ENCODE data around the gene SIGLEC1. TPM values are rescaled to one million over a fixed set of nuclear protein-coding genes. Genes with fewer than 3 reads are reported as not detected.

Gene SIGLEC1
- total RNA-seq, 4 donors from 2014 or later: 5.2 to 33.9 (median 13.1) TPM

- Histone ChIP-seq H3K9me3 (no peaks in the 10 kb centered on the region), H3K4me3 (no peak overlapping the region), H3K27ac (no peak overlapping the region), H3K36me3 (peaks cover 0 to 7% (median 0%) of the 10 kb centered on the region in 3 donors), H3K27me3 (peaks cover 0 to 11% of the 10 kb centered on the region in 2 donors), H3K4me1 (peaks cover 0 to 33% (median 0%) of the 10 kb centered on the region in 4 donors)
- 84 to 90% methylated on average over 10 to 15 of the region's 15 CpGs for WGBS, 2 donors
- DNase-seq (ENCODE audit: low spot score in 2 of 2): no peak
- no peak for TF ChIP-seq POLR2A (IDR thresholded peaks at IDR 0.05)
- no peak for TF ChIP-seq EP300 (IDR thresholded peaks at IDR 0.05)
- no peak for TF ChIP-seq CTCF (IDR thresholded peaks at IDR 0.05)
Observed at GRCh38 chr20:3740615-3741301, 28.4 kb upstream of the SIGLEC1 start.

GRCh38 chr20:3739926-3740451, 27.6 kb upstream of the SIGLEC1 start:
- peak overlapping the region in 3 of 4 donors; percentile 7 to 62 (median 33) for H3K27ac ChIP-seq

GRCh38 chr20:3739054-3739925, 26.9 kb upstream of the SIGLEC1 start:
- 60 to 66% methylated on average over 18 to 19 of the region's 19 CpGs for WGBS, 2 donors
- Histone ChIP-seq H3K4me3 (no peak overlapping the region), H3K36me3 (peaks cover 0 to 3% (median 0%) of the 10 kb centered on the region in 3 donors), H3K27me3 (no peaks in the 10 kb centered on the region), H3K4me1 (peaks cover 0 to 36% (median 2%) of the 10 kb centered on the region in 4 donors), H3K27ac (peak overlapping the region in 3 of 4 donors; percentile 7 to 62 (median 33)), H3K9me3 (no peaks in the 10 kb centered on the region)
- no peak for DNase-seq (ENCODE audit: low spot score in 2 of 2)
- TF ChIP-seq EP300 (IDR thresholded peaks at IDR 0.05): no peak
- TF ChIP-seq CTCF (IDR thresholded peaks at IDR 0.05): no peak
- TF ChIP-seq POLR2A (IDR thresholded peaks at IDR 0.05): no peak

More at GRCh38 chr20:3739926-3740451, 27.6 kb upstream of the SIGLEC1 start:
- Histone ChIP-seq H3K9me3 (no peaks in the 10 kb centered on the region), H3K36me3 (peaks cover 0 to 3% (median 0%) of the 10 kb centered on the region in 3 donors), H3K27me3 (peaks cover 0 to 5% of the 10 kb centered on the region in 2 donors), H3K4me1 (peaks cover 0 to 35% (median 0%) of the 10 kb centered on the region in 4 donors), H3K4me3 (no peak overlapping the region)
- TF ChIP-seq POLR2A (IDR thresholded peaks at IDR 0.05): no peak
- TF ChIP-seq CTCF (IDR thresholded peaks at IDR 0.05): no peak
- TF ChIP-seq EP300 (IDR thresholded peaks at IDR 0.05): no peak
- WGBS, 2 donors: 40 to 76% methylated on average over 2 to 5 of the region's 7 CpGs
- DNase-seq (ENCODE audit: low spot score in 2 of 2): no peak

GRCh38 chr20:3738111-3739053, 26.0 kb upstream of the SIGLEC1 start:
- 53 to 61% methylated on average over 11 of the region's 11 CpGs for WGBS, 2 donors
- H3K4me3 ChIP-seq: no peak overlapping the region
- no peak for TF ChIP-seq POLR2A (IDR thresholded peaks at IDR 0.05)
- no peak for TF ChIP-seq EP300 (IDR thresholded peaks at IDR 0.05)
- TF ChIP-seq CTCF (IDR thresholded peaks at IDR 0.05): no peak
- H3K36me3 ChIP-seq: peaks cover 0 to 3% (median 0%) of the 10 kb centered on the region in 3 donors
- no peaks in the 10 kb centered on the region for H3K9me3 ChIP-seq
- peak overlapping the region in 1 of 4 donors; percentile 6 for H3K27ac ChIP-seq
- peaks cover 0 to 3% of the 10 kb centered on the region in 2 donors for H3K27me3 ChIP-seq
- peaks cover 0 to 44% (median 5%) of the 10 kb centered on the region in 4 donors for H3K4me1 ChIP-seq
- DNase-seq (ENCODE audit: low spot score in 2 of 2): no peak
